SK-MEL-5 (cell line): ENCODE data around the gene DMD. TPM values are rescaled to one million over a fixed set of nuclear protein-coding genes. Genes with fewer than 3 reads are reported as not detected.

Experiments used
- DNase-seq: peaks from one replicate; pipeline ENCODE4 v3.0.0-alpha.2; 2016; ENCODE audit warnings: low read depth, low spot score
- in situ Hi-C: cut with HindIII; loops from 2 replicates; pipeline ENCODE4 v1.10.0; 2016; ENCODE audit warnings: low sequenced_read_pairs, high pct_unique_total_duplicates, low pct_unique_long_range_greater_than_20kb
- total RNA-seq: library from RNA; depleted of rRNA; stranded (reverse); fragments of >200 nt; shearing (Covaris generic); gene quantifications from 2 replicates; pipeline ENCODE4 v1.2.3, GENCODE V29; 2014

Gene DMD
- total RNA-seq, 1 experiment from 2014 or later, result 12.9 TPM

DNA sequence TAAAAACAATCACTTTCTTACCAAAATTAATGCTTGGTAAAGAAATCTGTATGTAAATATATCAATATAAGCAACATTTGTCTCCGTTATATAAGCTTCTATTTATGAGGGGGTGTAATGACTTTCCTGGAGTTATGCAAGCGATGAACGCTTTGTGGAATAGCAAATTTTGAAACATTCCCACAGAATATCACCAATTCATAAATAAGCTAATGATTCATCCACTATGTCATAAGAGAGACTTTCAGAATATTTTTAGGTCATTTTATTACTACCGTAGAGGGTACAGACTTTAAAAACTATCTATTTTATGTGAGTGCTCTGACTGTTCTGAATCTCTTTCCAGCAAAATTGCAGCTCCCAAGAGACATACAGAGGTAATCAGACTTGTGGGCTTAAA is 1960.0 kb downstream of the DMD start:
- no peak for DNase-seq
- in situ Hi-C loops, result no loop called here

GRCh38 chrX:31245714-31246113 is 1965.6 kb downstream of the DMD start:
- DNase-seq, result no peak
- in situ Hi-C loops, result no loop called here

DNA sequence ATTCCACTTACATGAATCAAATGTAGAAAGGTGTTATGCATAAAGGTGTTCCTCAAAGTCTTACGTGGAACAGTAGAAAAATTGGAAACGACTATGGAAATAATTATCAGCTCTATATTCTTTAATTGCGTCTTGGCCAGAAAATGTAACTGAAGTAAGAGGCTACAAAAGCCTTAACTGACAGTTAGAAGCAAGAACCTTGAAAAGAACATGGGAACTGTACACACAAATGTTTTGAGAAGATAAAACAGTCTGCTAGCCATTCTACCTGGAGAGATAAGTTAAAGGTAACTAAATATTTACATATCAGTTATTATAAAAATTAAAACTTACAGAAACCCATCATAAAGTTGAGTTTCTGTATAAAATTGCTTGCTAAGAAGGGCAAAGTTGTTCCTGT is 1967.5 kb downstream of the DMD start:
- in situ Hi-C loops, result no loop called here
- no peak for DNase-seq

- in situ Hi-C loops, result no loop called here
- no peak for DNase-seq
Observed at GRCh38 chrX:31240982-31241381, 1970.4 kb downstream of the DMD start.

GRCh38 chrX:31237189-31237588 is 1974.2 kb downstream of the DMD start:
- DNase-seq, result no peak
- in situ Hi-C loops, result no loop called here

DNA sequence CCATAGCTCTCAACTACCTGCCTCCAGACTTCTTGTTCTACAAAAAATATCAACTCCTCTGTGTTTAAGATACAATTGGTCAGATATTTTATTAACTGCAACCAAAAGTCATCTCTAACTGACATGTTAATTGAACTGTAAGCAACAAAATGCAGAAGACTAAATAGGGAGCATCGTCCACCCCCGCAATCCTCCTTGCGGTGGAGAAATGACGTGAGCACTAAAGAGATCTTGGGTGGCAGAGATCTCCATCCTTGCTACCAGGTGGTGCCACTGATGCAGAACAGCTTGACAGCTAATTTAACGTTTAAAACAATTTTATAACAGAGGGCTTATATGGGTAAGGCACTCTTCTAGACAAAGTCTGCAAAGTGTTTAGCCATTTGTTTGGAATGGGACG is 1975.1 kb downstream of the DMD start:
- in situ Hi-C loops, result no loop called here
- no peak for DNase-seq

GRCh38 chrX:31233941-31234496 is 1977.3 kb downstream of the DMD start:
- DNase-seq, result no peak
- in situ Hi-C loops, result no loop called here

- no peak for DNase-seq
- in situ Hi-C loops, result no loop called here
Observed at GRCh38 chrX:31232506-31232905, 1978.8 kb downstream of the DMD start.

DNA sequence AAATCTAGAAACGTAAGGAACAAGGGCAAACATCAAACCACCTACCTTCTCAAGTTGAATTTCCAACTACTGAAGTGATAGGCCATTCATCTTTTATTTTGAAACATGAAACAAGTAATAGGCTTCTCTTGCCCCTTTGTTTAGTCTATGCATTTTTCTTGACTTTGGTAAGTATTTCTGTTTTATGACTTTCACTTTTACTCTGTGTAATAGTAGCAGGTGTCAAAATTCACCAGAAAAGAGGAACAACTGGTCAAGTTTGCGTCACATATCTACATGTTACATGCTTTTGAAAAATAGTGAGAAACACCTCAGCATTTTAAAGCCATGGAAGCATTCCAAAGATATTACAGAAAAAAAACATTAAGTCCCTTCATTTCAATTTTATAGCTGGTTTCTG is 1982.4 kb downstream of the DMD start:
- in situ Hi-C loops, result no loop called here
- no peak for DNase-seq

- in situ Hi-C loops, result no loop called here
Observed at GRCh38 chrX:31228415-31228832, 1982.9 kb downstream of the DMD start.

DNA sequence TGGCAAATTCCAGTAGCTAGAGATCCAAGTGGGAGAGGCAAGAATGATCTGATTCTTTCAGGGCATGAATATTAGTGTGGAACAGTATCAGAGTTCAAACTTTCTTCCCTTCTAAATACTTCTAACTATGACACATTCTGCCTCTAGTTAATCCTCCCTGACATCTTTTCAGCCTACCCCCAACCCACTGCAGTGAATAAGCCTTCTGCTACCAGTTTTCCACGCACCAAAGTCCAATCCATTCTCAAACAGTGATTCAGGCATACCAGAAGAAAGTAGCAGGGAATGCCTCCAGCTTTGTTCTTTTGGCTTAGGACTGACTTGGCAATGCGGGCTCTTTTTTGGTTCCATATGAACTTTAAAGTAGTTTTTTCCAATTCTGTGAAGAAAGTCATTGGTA is 1984.1 kb downstream of the DMD start:
- no peak for DNase-seq
- in situ Hi-C loops, result no loop called here

More at GRCh38 chrX:31228415-31228832, 1982.9 kb downstream of the DMD start:
- DNase-seq, result no peak

DNA sequence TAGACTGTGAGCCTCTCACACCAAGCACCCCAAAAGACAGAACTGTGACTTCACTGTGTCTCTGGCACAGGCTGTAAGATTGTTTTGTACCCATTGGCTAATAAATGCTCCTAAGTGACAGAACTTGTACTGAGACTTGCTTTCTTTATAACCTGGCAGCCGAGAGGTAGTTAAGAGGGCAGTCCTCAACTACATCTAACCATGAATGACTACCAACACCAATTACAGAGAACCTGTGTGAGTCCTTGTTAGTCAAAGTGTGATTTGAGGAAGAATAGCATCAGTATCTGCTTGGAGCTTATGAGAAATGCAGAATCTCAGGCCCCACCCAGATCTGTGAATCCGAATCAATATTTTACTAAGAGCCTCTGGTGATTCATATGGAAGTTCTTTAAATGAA is 1985.5 kb downstream of the DMD start:
- no peak for DNase-seq
- in situ Hi-C loops, result no loop called here

DNA sequence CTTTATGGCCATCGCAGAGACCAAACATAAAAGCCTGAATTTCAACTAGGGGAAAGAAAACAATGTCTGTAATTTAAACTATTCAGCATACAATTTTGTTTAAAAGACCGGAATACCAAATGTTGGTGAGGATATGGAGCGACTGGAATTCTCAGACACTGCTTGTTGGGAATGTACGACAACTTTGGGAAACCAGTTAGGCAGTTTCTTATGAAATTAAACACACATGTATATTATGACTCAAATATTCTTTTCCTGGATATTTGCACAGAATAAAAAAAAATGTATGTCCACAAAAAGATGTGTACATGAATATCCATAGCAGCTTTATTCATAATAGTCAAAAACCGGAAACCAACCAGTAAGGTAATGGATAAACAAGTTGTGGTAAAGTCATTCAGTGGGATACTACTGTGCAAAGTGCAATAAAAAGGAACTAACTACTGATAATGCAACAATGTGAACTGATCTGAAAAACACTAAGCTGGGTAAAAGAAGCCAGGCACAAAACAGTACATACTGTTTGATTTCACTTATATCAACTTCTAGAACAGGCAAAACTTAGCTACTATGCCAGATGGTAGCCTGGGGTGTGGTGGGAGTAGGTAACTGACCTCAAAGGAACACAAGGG is 1986.9 kb downstream of the DMD start:
- in situ Hi-C loops, result no loop called here
- DNase-seq, result no peak

GRCh38 chrX:31223817-31224216 is 1987.5 kb downstream of the DMD start:
- peak; percentile 49 for DNase-seq
- in situ Hi-C loops, result no loop called here

DNA sequence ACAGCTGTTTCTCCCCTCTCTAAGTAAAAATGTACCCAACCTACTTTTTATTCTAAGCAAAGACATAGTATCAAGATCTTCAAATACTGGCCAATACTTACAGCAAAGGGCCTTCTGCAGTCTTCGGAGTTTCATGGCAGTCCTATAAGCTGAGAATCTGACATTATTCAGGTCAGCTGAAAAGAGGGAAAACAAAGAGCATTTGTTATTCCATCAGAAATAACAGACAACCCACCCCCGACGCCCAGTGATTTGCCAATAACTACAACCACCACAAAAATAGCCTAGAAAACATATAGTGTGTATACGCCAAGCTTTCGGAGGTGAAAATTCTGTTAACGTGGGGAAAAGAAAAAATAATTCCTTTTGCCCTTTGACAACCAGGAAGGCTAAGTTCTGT is 1988.4 kb downstream of the DMD start:
- in situ Hi-C loops, result no loop called here
- DNase-seq, result peak; percentile 69

GRCh38 chrX:31219174-31219573 is 1992.2 kb downstream of the DMD start:
- in situ Hi-C loops, result no loop called here
- no peak for DNase-seq

DNA sequence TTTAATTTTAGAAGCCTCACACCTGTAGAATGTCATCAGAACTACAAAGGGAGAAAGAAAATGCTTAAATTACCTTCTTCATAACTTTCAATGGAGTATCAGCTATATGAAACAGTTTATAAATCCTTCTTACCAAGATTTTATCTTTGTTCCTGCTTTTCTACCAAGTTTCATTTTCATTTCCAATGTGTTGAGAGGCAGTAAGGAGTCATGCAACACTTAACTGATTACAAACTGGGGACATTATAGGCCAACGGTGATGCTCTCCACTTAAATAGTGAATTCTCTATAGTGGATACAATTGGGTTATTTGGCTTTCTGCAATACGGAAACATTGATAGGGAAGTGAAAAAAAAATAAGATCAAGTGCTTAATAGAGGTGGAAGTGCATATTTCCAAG is 1994.3 kb downstream of the DMD start:
- in situ Hi-C loops, result no loop called here

DNA sequence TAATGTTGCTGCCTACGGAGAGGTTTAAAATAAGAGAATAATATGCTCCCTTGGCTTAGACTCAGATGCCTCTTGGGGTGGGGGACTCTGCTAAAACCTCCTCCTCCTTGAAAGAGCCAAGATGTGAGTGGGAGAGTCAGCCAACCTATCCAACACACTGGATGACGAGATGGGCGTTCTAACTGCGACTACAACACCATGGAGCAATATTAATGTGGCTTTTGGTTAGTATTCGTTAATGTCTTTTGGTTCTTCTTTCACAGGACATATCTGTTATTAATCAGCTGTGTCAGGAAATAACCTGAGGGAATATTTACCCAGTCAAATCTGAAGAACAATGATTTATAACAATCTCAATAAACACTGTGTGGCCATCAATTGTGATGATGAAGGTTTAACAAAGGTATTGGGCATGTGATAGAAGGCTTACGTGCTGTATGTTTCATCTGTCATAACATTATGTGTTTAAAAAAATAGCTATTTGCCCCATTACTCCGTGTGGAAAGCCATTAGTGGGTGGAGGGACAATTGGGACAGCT is 1996.0 kb downstream of the DMD start:
- in situ Hi-C loops, result no loop called here
- DNase-seq, result no peak

More for the DNA sequence above, 1994.3 kb downstream of the DMD start:
- DNase-seq, result no peak

DNA sequence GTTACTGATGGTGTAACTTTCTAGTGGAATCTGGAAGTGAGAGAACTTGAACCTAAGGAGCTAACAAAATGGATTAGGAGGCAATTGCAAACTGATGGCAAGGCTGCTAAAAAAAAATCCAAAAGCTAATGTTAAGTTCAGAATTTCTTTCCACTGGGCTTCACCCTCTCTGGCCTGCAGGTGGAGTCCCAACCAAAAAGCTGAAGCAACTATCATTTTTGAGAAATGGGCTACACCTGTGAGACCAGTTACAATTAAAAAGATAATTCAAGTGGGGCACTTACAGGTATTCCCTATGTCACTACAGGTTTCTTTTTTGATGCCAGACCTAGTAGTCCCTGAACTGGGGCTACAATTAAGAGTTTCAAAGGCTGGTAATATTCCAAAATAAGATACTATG is 1997.4 kb downstream of the DMD start:
- DNase-seq, result peak; percentile 38
- in situ Hi-C loops, result no loop called here
